Kidney epithelial cell (primary cell): ENCODE data around the gene FTO. TPM values are rescaled to one million over a fixed set of nuclear protein-coding genes. Genes with fewer than 3 reads are reported as not detected.

Source experiments
- DNase-seq: peaks from one replicate; pipeline ENCODE4 v3.0.0-alpha.2; 2010; ENCODE audit warnings: low read depth
- H3K27me3 ChIP-seq: 2 replicates; pipeline ENCODE4 v1.6.0; 2011; ENCODE audit warnings: low read length; ENCODE audit not compliant: control insufficient read depth, insufficient read depth
- H3K36me3 ChIP-seq: 2 replicates; pipeline ENCODE4 v1.5.1; 2011; ENCODE audit warnings: low read length; ENCODE audit not compliant: control insufficient read depth, insufficient read depth
- H3K4me3 ChIP-seq: 2 replicates; pipeline ENCODE4 v1.5.1; 2011; ENCODE audit warnings: low read depth, mild to moderate bottlenecking, control low read depth, low read length
- CTCF ChIP-seq: IDR thresholded peaks from 2 replicates; pipeline ENCODE4 v1.5.1; 2011; ENCODE audit warnings: mild to moderate bottlenecking, moderate library complexity, low read length, control low read depth, inconsistent platforms; ENCODE audit not compliant: insufficient read depth, poor library complexity, severe bottlenecking
- total RNA-seq: library from RNA; depleted of rRNA; stranded (reverse); fragments of >200 nt; gene quantifications from 2 replicates; pipeline ENCODE4 v1.2.3, GENCODE V29; 2015

FTO gene
- total RNA-seq, 1 donor from 2014 or later: 66.9 TPM

- H3K27me3 ChIP-seq: peaks cover 4% of the 10 kb centered on the region
- DNase-seq: no peak
- no peak overlapping the region for H3K4me3 ChIP-seq
- no peak for TF ChIP-seq CTCF
- H3K36me3 ChIP-seq: no peaks in the 10 kb centered on the region
Measured at GRCh38 chr16:54200720-54201119, 496.8 kb downstream of the FTO start.

- H3K36me3 ChIP-seq: no peaks in the 10 kb centered on the region
- DNase-seq: no peak
- peaks cover 4% of the 10 kb centered on the region for H3K27me3 ChIP-seq
- no peak for TF ChIP-seq CTCF
- no peak overlapping the region for H3K4me3 ChIP-seq
Measured at GRCh38 chr16:54201200-54201599, 497.2 kb downstream of the FTO start.

Other genes starting within 250 kb of the FTO start
- 29.5 and 39.8 TPM in 2 replicates for gene AKTIP, start 200.9 kb upstream of the FTO start, total RNA-seq
- 7.7 and 15.3 TPM in 2 replicates for gene RPGRIP1L, start 297 bp upstream of the FTO start, total RNA-seq